GM12872 (cell line): ENCODE results near the gene RNU6-8.

Source experiments
- CTCF ChIP-seq: IDR thresholded peaks from 3 replicates; pipeline ENCODE4 v1.5.1; 2011; ENCODE audit warnings: low read depth, mild to moderate bottlenecking, low read length, moderate library complexity; ENCODE audit not compliant: insufficient read depth

The RNU6-8 gene

GRCh38 chr14:32244404-32244803 is 41.3 kb upstream of the RNU6-8 start:
- no peak for TF ChIP-seq CTCF

GRCh38 chr14:32233260-32233659 is 30.2 kb upstream of the RNU6-8 start:
- TF ChIP-seq CTCF: no peak

GRCh38 chr14:32232481-32232880 is 29.4 kb upstream of the RNU6-8 start:
- TF ChIP-seq CTCF: no peak

GRCh38 chr14:32230695-32231280 is 27.7 kb upstream of the RNU6-8 start:
- TF ChIP-seq CTCF: no peak

GRCh38 chr14:32230181-32230580 is 27.1 kb upstream of the RNU6-8 start:
- no peak for TF ChIP-seq CTCF

GRCh38 chr14:32226056-32226455 is 23.0 kb upstream of the RNU6-8 start:
- TF ChIP-seq CTCF: no peak

- no peak for TF ChIP-seq CTCF
Measured at GRCh38 chr14:32225378-32225920, 22.4 kb upstream of the RNU6-8 start.
